Transverse colon (tissue), 4 donors: ENCODE data around the gene OR2V2. TPM values are rescaled to one million over a fixed set of nuclear protein-coding genes. Genes with fewer than 3 reads are reported as not detected.

ENCODE experiments used
- DNase-seq: peaks from one replicate; pipeline ENCODE4 v3.0.0-alpha.2; 2019
- H3K27ac ChIP-seq, 4 donors: fragments of 200-600 bp; sonication (generic); 2 replicates each; pipeline ENCODE4 v1.5.1; 2016 to 2018; ENCODE audit warnings: inconsistent platforms in 4 of 4
- H3K27me3 ChIP-seq: fragments of 200-600 bp; sonication (generic); 2 replicates; pipeline ENCODE4 v1.5.1; 2017; ENCODE audit warnings: inconsistent platforms
- H3K36me3 ChIP-seq, 4 donors: fragments of 200-600 bp; sonication (generic); 2 replicates each; pipeline ENCODE4 v1.5.1; 2017 to 2019; ENCODE audit warnings: inconsistent platforms in 4 of 4
- H3K4me1 ChIP-seq, 4 donors: fragments of 200-600 bp; sonication (generic); 2 replicates each; pipeline ENCODE4 v1.5.1; 2017 to 2020; ENCODE audit warnings: inconsistent platforms in 4 of 4
- H3K4me3 ChIP-seq, 4 donors: fragments of 200-600 bp; sonication (generic); 1 replicate in 1 of 4; 2 replicates in 3 of 4; pipeline versions ENCODE4 v1.5.1 to v1.6.1; 2017 to 2019; ENCODE audit warnings: inconsistent platforms in 4 of 4
- H3K9me3 ChIP-seq, 2 donors: fragments of 200-600 bp; sonication (generic); 2 replicates each; pipeline ENCODE4 v1.5.1; 2017 to 2019; ENCODE audit warnings: inconsistent platforms in 2 of 2
- EP300 ChIP-seq: sonication (generic); formaldehyde crosslinking; IDR thresholded peaks from one replicate; pipeline ENCODE4 v1.6.1; 2017; ENCODE audit warnings: antibody characterized with exemption, low read depth
- POLR2A ChIP-seq: fragments of 450-650 bp; IDR thresholded peaks from one replicate; pipeline ENCODE4 v1.6.1; 2016; ENCODE audit warnings: antibody characterized with exemption, mild to moderate bottlenecking, moderate library complexity
- POLR2AphosphoS5 ChIP-seq, 3 donors: sonication (generic); formaldehyde crosslinking; IDR thresholded peaks; one replicate each; pipeline ENCODE4 v1.6.1; 2016; ENCODE audit warnings: antibody characterized with exemption in 3 of 3
- WGBS, 2 donors: methylation state at CpG; one replicate each; pipeline ENCODE4 v1.1.5; 2018; ENCODE audit warnings: low coverage in 1 of 2; 5-methylcytosine and 5-hydroxymethylcytosine counted together
- in situ Hi-C, 4 donors: fragments of 200-750 bp; cut with MboI; loops; one replicate each; pipeline versions ENCODE4 v1.15.0 to v1.15.1; 2017; ENCODE audit warnings: low sequenced_read_pairs in 3 of 4, low pct_ligation_motif_present in 1 of 4, low pct_unique_long_range_greater_than_20kb in 1 of 4
- intact Hi-C: fragments of 100-400 bp; cut with DNase I; formaldehyde crosslinking; loops from one replicate; pipeline ENCODE4 v1.15.1; 2023; ENCODE audit warnings: low total_unique reads
- total RNA-seq, 4 donors: library from RNA; depleted of rRNA; stranded (reverse); fragments of >200 nt; gene quantifications; one replicate each; pipeline ENCODE4 v1.1.0, GENCODE V29; 2016
- TF ChIP-seq, protein P1 (sequence below), 5 experiments: fragments of 200-600 bp in 3 of 5; fragments of 450-650 bp in 2 of 5; sonication (generic) in 3 of 5; IDR thresholded peaks; 1 replicate in 2 of 5; 2 replicates in 3 of 5; pipeline ENCODE4 v1.5.1; 2016 to 2017; ENCODE audit warnings: antibody characterized with exemption in 5 of 5, inconsistent platforms in 3 of 5, mild to moderate bottlenecking in 2 of 5, moderate library complexity in 1 of 5

The OR2V2 gene
- total RNA-seq, 4 donors from 2014 or later = not detected

DNA sequence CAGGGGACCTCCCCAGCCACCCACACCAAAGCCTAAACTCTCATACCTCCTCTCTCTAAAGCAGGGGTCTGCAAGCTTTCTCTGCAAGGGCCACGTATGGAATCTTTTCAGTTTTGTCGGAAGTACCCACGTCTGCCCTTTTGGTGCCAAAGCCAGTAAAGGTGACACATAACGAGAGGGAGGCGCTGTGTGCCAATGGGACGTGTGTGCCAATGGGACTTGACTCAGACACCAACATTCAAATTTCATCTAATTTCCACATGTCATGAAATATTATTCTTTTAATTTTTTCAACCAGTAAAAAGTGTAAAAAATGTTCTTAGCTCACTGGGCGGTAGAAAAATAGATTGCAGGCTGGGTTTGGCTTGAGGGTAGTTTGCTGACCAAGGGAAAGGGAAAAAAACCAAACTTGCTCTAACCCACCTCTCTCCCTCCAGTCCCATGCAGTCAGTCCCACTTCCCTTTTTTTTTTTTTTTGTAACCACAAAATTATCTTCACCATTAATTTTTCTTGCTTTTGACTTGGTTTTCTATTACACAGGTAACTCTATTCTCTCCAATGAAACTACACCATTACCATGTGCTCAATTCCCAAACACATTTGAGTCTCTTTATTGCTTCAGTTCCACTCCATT is 41.9 kb upstream of the OR2V2 start:
- no peak for DNase-seq
- no peaks in the 10 kb centered on the region for H3K36me3 ChIP-seq
- TF ChIP-seq POLR2A (no peak), POLR2AphosphoS5 (IDR thresholded peaks at IDR 0.05) (no peak), EP300 (no peak)
- TF ChIP-seq, protein P1, sequence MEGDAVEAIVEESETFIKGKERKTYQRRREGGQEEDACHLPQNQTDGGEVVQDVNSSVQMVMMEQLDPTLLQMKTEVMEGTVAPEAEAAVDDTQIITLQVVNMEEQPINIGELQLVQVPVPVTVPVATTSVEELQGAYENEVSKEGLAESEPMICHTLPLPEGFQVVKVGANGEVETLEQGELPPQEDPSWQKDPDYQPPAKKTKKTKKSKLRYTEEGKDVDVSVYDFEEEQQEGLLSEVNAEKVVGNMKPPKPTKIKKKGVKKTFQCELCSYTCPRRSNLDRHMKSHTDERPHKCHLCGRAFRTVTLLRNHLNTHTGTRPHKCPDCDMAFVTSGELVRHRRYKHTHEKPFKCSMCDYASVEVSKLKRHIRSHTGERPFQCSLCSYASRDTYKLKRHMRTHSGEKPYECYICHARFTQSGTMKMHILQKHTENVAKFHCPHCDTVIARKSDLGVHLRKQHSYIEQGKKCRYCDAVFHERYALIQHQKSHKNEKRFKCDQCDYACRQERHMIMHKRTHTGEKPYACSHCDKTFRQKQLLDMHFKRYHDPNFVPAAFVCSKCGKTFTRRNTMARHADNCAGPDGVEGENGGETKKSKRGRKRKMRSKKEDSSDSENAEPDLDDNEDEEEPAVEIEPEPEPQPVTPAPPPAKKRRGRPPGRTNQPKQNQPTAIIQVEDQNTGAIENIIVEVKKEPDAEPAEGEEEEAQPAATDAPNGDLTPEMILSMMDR (IDR thresholded peaks at IDR 0.05) = no peak
- H3K27me3 ChIP-seq = peaks cover 68% of the 10 kb centered on the region
- no peak overlapping the region for H3K4me3 ChIP-seq
- no peak overlapping the region for H3K27ac ChIP-seq
- in situ Hi-C loops (no loop called here), intact Hi-C loops (no loop called here)
- peaks cover 0 to under 1% (median 0%) of the 10 kb centered on the region in 4 donors for H3K4me1 ChIP-seq
- no peaks in the 10 kb centered on the region for H3K9me3 ChIP-seq
- WGBS, 2 donors = 53 to 57% methylated on average over 5 to 7 of the region's 7 CpGs

DNA sequence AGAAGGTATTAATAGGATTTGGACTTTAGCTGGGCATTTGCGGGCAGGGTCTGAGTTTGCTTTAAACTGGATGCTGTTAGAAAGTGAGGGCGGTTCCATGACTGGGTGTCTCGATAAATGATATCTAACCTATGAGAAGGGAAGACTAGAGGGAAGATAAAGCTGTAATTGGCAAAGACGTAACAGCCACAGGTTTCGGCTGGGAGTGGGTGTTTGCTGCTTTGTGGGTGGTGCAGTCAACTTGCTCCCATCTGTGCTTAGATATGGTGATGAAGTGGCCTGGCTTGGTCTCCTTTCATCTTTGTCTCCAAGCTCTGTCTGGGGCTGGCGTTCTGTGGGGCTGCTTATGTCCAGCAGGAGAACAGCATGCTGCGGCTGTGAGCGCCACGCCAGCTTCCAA is 39.7 kb upstream of the OR2V2 start:
- peaks cover 88% of the 10 kb centered on the region for H3K27me3 ChIP-seq
- DNase-seq = no peak

DNA sequence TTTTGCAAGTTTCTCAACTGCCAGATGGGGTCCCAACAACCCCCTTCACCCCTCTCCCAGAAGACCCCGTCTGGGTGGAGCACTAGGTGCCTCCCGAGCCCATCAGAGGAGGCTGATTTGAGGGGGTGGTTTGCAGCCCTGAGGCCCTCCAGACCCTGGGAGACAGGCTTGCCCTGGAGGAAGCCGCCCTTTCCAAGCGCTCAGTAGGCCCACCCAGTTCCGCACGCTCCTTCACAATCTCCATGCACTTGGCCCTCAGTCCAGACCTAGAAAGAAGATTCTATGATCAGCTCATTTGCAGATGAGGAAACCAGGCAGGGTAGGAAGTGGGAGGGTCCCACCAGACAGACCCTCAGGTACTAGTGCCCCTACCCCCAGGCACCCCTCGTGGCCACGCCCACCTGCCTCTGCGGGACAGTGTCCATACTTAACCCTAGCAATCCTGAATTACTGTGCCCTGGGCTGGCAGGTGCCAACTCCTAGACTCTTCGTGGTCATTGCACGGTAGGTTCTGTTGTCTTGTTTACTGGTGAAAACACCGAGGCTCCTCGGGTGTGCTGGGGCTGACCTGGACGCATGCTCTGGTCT is 38.7 kb upstream of the OR2V2 start:
- Histone ChIP-seq H3K36me3 (no peaks in the 10 kb centered on the region), H3K9me3 (no peaks in the 10 kb centered on the region), H3K4me1 (no peaks in the 10 kb centered on the region), H3K27ac (no peak overlapping the region), H3K4me3 (no peak overlapping the region), H3K27me3 (peaks cover 91% of the 10 kb centered on the region)
- in situ Hi-C loops = no loop called here
- intact Hi-C loops = no loop called here
- TF ChIP-seq POLR2AphosphoS5 (IDR thresholded peaks at IDR 0.05) = no peak
- no peak for TF ChIP-seq EP300
- TF ChIP-seq POLR2A = no peak
- TF ChIP-seq, protein P1 (IDR thresholded peaks at IDR 0.05) = no peak
- 54% methylated on average over 12 of the region's 14 CpGs; no CpG with 5 or more reads in 1 of the 2 donors for WGBS, 2 donors
- no peak for DNase-seq

More for the DNA sequence above, 39.7 kb upstream of the OR2V2 start:
- Histone ChIP-seq H3K4me1 (no peaks in the 10 kb centered on the region), H3K36me3 (no peaks in the 10 kb centered on the region), H3K4me3 (no peak overlapping the region), H3K9me3 (no peaks in the 10 kb centered on the region), H3K27ac (no peak overlapping the region)
- WGBS, 2 donors = 70% methylated on average over 9 of the region's 9 CpGs; no CpG with 5 or more reads in 1 of the 2 donors
- TF ChIP-seq EP300 = no peak
- TF ChIP-seq POLR2AphosphoS5 (IDR thresholded peaks at IDR 0.05) = no peak
- TF ChIP-seq, protein P1 (IDR thresholded peaks at IDR 0.05) = no peak
- no peak for TF ChIP-seq POLR2A
- in situ Hi-C loops (no loop called here), intact Hi-C loops (no loop called here)

DNA sequence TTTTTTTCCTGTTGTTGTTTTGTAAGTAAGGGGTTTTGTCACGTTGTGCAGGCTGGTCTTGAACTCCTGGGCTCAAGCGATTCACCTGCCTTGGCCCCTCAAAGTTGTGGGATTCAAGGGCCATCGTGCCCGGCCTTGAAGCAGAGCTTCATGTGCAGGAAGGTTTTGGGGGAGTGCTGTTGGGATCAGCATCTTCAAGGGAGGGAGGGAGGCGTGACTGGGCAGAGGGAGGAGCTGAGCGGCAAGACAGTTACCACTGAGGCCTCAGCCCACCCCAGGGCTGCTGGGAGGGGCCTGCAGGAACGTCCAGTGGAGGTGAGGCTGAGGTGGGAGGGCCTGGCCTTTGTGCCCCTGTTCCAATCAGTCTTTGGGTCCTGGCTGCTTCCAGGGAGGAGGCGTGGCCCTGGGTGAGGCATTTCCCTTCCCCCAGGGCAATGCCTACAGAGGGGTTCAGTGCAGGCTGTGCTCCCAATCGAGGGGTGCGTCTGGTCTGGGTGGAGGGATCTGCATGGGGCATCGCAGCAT is 37.8 kb upstream of the OR2V2 start:
- intact Hi-C loops = no loop called here
- no peak for DNase-seq
- in situ Hi-C loops = no loop called here
- no peak for TF ChIP-seq POLR2A
- no peak for TF ChIP-seq POLR2AphosphoS5 (IDR thresholded peaks at IDR 0.05)
- 61 to 79% methylated on average over 4 to 9 of the region's 11 CpGs for WGBS, 2 donors
- Histone ChIP-seq H3K27me3 (peaks cover 94% of the 10 kb centered on the region), H3K4me1 (peaks cover 0 to 1% (median 0%) of the 10 kb centered on the region in 4 donors), H3K36me3 (no peaks in the 10 kb centered on the region), H3K27ac (no peak overlapping the region), H3K4me3 (no peak overlapping the region), H3K9me3 (no peaks in the 10 kb centered on the region)
